GM19468 (cell line): Measurements from ENCODE around the gene ANKLE2.
A peak's percentile ranks its signal among the peaks of the same experiment; 100 is the strongest.
"Not testable (repeated sequence)": the region's sequence is repeated elsewhere in the genome, so short reads cannot be mapped to it uniquely, and the experiment has no call there.

Experiments used
- ATAC-seq: cut with Tn5 transposase; IDR thresholded peaks from one replicate; pipeline ENCODE4 v1.9.1; 2021; ENCODE audit warnings: mild to moderate bottlenecking, moderate library complexity, moderate number of reproducible peaks; ENCODE audit not compliant: unreplicated experiment; ENCODE audit errors: extremely low read depth

Gene ANKLE2

DNA sequence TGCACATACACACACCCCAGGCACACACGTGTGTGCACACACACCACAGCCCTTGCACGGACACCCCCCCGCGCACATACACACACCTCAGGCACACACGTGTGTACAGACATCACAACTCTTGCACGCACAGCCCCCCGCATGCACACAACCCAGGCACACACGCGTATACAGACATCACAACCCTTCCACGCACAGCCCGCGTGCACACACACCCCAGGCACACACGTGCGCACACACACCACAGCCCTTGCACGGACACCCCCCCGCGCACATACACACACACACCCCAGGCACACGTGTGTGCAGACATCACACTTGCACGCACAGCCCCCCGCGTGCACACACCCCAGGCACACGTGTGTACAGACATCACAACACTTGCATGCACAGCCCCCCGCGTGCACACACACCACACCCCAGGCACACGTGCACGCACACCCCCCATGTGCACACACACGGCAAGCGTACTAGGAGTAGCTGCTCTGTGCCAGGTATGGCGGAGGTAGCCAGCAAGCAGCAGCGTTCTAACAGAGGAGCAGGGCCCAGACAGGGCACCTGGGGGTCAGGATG, 18.2 kb upstream of the ANKLE2 start:
- no peak for ATAC-seq

DNA sequence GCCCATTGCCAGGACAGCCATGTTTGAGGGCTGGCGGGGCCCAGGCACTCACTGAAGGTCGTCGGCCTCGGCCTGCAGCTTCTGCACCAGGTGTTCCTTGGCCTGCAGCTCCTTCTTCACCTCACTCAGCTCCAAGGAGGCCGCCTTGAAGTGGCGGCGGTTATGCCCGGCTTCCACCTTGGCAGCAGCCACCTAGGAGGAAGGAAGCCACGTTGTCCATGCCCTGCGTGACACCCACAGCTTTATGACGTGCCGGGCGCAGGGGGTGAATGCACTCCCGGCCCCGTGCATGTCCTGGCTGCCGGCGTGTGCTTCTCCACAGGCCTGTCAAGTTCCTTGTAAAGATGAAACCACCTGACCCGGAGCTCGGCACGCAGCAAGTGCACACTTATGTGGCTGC, 16.0 kb upstream of the ANKLE2 start:
- ATAC-seq, result no peak

DNA sequence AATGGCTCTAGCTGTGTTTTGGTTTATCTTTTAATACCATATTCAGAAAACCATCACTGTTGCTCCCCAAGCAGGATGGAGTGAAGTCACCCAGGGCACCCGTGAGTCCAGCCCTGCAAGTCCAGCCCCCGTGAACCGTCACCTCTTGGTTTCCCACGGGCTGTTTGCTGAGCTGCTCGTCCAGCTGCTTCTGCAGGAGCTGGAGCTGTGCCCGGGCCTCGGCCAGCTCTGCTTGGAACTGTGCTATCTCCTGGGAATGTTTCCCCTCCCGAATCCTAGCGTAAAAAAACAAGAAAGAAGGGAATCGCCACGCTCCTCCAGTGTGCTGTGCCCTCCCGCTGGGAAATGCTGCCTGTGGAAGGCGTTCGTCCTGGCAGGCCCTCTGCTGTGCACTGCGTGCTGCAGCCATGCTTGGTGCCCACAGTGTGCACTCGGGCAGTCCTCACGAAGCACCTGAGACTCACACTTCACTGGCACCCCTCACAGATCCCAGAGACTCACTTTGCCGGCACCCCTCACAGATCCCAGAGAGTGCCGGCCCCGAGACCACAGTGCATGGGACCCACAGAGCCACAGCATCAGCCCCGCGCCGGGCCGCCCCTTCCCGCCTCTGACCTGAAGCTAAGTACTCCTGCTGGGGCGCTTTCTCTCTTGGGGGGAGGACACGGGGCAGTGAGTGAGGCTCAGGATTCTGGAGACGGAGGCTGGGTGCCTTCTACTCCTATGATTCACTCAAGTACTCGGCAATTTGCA, 15.4 kb upstream of the ANKLE2 start:
- ATAC-seq, result no peak

DNA sequence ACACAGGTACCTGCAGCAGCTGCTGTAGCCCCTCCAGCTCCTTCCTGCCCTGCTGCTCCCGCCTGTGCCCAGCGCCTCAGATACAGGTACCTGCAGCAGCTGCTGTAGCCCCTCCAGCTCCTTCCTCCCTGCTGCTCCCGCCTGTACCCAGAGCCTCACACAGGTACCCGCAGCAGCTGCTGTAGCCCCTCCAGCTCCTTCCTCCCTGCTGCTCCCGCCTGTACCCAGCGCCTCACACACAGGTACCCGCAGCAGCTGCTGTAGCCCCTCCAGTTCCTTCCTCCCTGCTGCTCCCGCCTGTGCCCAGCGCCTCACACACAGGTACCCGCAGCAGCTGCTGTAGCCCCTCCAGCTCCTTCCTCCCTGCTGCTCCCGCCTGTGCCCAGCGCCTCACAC, 14.6 kb upstream of the ANKLE2 start:
- not testable (repeated sequence) for ATAC-seq

DNA sequence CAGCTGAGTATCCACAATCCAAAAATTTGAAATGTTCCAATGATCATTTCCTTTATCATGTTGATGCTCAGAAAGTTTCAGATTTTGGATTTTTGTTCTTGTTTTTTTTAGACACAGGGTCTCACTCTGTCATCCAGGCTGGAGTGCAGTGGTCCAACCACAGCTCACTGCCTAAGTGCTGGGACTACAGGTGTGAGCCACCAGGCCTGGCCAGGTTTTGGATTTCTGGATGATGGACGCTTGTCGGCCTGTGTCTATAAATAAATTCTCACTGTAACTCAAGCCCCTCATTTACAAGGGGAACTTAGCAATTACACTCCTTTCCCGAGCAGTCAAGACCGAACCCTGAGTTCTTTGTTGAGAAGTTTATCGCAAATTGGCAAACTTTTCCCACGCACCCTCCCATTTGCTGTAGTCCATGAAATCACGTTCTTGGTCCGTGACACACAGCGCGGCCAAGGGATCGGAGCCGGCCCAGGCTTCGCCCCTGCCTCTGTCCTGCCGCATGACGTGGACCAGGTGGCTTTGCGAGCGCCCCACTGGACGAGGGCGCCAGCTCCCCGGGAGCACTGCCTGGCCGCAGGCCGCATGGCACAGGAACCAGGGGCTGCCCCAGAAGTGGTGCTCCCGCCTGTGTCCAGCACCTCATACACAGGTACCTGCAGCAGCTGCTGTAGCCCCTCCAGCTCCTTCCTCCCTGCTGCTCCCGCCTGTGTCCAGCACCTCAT, 14.0 kb upstream of the ANKLE2 start:
- no peak for ATAC-seq

DNA sequence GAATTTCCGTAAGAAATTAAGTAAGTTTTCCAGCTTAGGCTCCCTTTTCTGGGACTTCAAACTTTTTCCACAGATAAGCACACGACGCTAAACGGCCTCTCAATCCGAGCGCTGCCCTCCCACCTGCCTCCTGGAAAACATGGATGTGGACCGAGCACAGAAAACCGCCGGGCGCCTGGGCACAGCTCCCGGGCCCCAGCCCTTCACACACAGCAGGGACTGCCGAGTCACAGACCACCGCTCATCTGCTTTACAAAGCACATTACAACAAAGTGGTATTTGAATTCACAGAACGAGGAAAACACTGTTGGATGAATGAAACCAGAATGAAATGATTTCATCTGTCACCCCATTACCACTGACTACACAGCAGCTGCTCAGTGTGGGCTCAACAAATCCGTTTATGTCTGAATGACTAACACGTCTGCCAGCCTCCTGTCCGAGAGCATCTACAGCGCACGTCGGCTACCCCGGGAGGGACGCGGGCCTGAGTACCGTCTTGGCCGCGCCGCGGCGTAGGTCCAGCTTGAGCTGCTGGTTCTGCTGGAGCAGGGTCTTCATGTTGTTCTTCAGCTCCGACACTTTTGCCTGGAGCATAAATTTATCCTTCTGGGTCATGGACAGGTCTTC, 13.1 kb upstream of the ANKLE2 start:
- ATAC-seq, result no peak

DNA sequence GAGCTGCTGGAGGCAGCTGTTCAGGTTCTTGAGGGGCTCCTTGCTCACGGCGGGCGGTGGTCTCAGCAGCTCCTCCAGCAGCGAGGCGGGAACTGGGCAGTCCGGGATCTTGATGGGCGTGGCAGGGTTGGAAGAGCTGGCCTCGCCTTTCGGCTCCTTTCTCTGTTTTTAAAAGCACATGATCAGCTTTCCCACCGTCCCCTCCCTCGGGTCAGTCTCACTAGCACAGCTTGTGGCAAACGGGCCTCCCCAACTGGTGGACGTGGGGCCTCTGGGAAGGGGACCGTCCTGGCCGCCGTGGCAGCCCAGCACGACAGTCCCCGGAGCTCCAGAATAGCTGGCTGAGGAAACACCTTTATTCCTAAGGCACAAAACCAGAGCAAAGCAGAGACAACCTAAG, 12.5 kb upstream of the ANKLE2 start:
- ATAC-seq, result no peak

DNA sequence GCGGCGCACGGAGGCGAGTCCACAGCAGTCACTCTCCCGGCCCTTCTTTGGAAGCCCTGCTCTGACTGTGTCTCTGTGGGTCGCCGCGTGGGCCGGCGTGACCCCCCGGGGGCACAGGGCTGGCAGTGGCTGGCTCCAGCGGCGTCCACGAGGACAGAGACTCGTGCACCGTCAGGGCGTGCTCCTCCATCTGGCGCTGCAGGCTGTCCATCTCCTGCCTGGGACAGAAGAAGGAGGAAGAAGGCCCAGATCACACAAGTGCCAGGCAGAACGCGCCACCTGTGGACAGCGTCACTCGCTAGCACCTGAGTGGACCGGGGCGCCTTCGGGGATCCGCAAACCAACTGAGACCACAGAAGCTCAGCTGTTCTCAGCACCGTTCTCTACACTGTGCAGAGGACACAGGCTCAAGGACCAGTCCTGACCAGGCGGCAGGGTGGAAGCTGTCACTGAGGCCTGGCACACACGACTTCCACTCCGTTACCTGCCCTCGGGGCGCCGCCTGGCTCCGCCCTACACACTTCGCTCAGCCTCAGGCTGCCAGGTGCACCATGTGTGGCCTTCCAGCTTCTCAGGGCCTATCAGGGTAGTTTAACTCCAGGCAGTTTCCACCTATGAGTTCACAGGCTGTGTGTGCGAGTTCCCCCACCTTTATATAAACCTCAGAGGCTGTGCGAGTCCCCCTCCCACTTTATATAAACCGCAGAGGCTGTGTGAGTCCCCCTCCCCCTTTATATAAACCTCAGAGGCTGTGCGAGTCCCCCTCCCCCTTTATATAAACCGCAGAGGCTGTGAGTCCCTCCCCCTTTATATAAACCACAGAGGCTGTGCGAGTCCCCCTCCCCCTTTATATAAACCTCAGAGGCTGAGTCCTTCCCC, 11.7 kb upstream of the ANKLE2 start:
- no peak for ATAC-seq

DNA sequence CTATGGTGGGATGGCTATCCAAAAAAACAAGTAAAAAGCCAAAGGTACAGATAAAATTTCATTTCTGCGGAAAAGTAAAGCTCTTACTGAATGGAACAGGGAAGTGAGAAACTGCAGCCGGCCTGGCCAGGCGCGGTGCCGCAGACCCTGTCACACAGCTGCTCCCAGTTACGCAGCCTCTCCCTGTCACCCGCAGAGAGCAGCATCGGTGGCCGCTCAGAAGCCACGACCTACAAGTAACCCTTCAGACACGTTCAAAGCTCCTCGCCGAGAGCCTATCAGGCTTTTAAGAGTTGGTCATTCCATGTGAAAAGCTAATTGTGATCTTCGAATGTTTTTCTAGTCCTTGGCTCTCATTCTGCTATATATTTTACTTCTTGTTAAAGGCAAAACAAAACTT, 11.0 kb upstream of the ANKLE2 start:
- no peak for ATAC-seq

DNA sequence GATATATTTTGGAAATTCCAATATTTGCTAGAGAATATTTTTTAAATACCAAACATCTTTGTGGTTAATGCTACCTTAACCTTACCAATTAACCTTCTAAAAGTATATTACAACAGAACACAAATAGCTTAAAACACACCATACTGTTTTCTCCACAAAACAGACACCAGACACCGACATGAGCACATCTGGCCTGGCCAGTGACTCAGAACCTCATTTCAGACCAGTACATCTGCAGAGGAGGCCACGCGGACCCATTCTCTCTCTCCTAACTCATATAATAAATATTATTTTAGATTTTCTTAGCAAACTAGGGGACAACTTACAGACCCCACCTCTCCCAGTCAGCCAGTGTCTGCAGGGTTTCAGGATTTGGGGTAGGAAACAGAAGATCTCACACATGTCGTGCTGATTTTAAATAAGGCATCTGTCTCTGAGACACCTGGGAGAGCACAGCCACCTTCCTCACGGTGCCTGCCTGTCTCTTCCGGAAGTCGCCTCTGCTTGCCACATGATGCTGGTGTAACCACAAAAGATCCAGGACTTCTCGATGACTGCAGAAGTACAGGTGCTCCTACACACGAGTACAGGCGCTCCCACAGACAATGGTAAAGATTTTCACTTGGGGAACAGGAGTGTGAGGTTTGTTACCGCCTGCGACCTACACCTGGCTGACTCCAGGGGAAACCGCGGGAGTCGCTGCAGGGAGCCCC, 9.7 kb upstream of the ANKLE2 start:
- no peak for ATAC-seq

DNA sequence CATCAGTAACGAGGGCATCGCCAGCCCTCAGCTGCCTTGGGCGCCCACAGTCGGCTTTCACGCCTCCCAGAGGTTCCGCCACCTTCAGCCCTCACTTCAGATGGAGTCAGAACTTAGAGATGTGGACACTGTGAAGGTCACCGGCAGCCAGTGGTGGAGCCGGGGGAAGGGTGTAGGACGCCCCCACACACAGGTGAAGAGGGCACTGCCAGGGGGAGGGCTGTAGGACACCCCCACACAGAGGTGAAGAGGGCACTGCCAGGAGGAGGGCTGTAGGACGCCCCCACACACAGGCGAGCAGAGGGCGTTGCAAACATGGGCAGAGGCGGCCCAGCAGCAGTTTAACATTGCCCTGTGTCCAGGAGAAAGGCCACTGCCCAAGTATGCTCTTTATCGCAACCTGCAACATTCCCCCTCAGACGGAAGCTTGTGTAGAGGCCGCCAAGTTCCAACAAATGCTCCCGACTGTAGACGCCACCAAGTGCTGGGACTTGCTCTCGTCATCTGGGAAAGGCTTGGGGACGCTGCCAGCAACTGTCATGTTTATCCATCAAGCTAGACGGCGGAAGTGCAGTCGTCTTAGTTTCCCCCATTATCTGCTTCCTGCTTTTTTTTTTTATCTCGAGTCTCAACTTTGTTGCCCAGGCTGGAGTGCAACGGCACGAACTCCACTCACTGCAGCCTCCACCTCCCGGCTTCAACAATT, 4.9 kb upstream of the ANKLE2 start:
- no peak for ATAC-seq

DNA sequence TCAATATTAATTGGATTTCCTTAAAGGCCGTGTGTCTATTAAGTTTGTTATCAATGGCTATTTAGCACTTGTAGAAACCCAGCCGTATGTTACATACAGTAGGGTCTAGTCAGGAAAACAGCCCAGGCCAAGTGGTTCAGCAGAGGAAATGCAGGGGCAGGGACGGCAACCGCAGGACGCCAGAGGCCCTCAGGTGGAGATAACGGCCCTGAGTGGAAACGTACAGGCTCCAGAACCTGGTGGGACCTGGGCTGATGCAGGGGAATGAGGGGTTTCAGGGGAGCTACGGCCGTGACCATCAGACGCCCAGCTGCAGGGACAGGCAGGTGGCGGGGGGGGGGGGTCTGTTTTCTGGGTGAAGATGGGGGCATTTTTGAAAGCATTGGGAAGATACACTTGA, 3.7 kb upstream of the ANKLE2 start:
- no peak for ATAC-seq

DNA sequence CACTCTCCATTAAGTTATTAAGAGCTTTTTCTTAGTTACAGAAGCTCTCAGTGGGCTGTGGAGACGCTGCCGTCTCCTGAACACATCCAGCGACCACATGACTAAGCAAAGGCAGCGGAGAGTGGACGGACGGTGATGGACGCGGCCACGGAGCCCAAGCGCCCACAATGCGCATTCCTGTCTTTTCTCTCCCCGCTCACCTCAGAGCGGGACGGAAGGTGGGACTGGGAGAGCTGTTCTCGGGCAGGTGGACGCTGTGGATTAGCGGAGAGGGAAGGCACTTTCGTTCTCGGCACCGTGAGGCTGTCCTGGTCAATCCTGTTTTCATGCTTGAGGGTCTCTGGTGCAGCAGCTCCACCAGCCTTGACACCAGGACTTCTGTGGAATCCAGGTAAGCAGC, 2.6 kb upstream of the ANKLE2 start:
- ATAC-seq, result no peak

DNA sequence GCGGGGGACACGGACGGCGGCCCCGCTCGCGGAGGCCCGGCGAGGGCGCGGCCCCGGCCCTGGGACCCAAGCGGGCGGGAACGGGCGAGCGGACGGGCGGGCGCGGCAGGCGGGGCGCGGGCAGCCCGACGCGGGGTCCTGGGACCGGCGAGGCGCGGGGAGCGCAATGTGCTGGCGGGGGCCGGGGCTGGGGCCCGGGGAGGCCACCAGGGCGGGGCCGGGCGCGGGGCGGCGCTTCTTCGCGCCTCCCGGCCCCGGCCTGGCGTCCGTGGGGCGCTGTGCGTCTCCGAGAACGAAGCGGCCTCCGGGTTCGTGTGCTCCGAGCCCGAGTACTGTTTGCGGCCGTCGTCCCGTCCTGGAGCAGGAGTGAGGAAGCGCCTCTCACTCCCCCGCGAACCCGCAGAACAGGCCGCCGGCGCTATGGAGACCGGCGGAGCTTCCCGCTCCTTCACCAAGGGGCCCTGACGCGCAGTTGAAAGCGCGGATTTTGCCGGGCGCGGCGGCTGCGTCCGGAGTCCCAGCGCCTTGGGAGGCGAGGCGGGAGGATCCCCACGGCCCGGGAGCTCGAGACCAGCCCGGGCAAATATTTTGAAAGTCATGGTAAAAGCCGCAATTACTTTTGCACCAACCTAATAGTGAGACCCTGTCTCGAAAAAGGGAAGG, 420 bp upstream of the ANKLE2 start:
- peak; percentile 35 for ATAC-seq

DNA sequence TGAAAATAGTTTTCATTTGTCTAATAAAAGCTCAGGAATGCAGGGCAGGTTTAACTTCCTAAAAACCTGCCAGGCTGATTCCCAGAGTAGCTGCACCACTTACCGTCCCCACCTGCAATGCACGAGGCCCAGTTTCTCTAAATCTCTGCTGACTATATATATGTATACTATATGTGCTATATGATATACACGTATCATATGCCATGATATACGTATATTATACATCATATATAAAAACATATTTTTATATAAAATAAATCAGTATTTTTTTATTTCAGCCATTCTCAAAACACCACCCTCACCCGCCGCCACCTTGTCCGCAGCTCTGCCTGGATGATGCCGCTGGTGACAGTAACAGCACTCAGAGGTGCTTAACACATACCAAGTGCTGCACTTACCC, 2.3 kb downstream of the ANKLE2 start:
- ATAC-seq, result no peak

DNA sequence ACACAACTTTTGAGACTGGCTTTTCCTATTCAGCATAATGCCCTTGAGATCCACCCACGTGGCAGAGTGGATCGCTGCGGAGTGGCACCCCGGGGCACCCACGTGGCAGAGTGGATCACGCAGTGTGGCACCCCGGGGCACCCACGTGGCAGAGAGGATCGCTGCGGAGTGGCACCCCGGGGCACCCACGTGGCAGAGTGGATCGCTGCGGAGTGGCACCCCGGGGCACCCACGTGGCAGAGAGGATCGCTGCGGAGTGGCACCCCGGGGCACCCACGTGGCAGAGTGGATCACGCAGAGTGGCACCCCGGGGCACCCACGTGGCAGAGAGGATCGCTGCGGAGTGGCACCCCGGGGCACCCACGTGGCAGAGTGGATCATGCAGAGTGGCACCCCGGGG, 2.8 kb downstream of the ANKLE2 start:
- ATAC-seq, result not testable (repeated sequence)

DNA sequence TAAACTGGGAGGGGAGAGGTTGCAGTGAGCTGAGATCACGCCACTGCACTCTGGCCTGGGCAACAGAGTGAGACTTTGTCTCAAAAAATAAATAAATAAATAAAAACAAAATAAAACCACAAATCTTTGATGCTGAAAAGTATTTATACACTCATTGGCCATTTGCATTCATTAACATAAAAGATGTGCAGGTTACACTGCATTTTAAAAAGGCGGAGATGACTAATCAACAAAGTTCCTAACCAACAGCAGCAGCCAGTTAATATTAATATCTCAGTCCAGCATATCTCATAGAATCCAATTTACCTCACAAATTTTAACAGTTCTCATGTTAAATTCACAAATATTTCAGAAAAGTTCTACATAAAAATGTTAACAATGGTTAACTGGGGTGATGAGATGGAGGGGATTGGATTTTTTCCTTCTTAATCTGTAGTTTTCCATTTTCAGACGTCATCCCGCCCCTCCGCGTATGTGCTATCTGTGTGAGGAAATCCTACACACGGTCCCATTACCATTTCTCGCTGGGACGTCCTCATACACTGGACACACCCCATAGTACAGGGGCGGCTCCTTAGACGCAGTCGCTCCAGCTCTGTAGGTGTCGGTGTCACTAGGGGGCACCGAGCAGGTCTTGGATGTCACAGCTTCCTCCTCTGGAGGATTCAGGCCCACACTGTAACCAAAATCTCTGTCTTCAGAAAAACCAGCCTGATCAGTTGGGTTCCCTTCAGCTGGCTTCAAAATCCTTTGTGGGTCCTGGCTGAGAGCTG, 7.3 kb downstream of the ANKLE2 start:
- ATAC-seq, result no peak

DNA sequence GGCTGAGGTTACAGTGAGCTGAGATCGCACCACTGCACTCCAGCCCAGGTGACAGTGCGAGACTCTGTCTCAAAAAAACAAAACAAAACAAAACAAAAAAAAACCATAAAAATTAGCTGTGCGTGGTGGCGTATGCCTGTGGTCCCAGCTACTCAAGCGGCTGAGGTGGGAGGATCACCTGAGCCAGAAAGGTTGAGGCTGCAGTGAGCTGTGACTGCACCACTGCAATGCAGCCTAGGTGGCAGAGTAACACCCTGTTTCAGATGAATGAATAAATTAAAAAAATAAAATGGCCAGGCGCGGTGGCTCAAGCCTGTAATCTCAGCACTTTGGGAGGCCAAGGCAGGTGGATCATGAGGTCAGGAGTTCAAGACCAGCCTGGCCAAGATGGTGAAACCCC, 8.0 kb downstream of the ANKLE2 start:
- not testable (repeated sequence) for ATAC-seq
